MM.1S (cell line): Measurements from ENCODE around the gene MOB1A.

Experiments used
- DNase-seq: peaks from one replicate; pipeline ENCODE4 v3.0.0-alpha.2; 2015
- H2AFZ ChIP-seq: fragments of 300-600 bp; sonication (generic); 2 replicates; pipeline ENCODE4 v1.6.0; 2016; ENCODE audit warnings: antibody characterized with exemption, low read length
- H3F3A ChIP-seq: fragments of 300-600 bp; sonication (generic); 2 replicates; pipeline ENCODE4 v1.6.1; 2016; ENCODE audit warnings: mild to moderate bottlenecking, antibody characterized with exemption, low read length, moderate library complexity, mixed read lengths; ENCODE audit not compliant: insufficient read depth
- H3K27ac ChIP-seq: fragments of 300-600 bp; sonication (generic); 2 replicates; pipeline ENCODE4 v1.5.1; 2016; ENCODE audit warnings: mild to moderate bottlenecking, low read length
- H3K27me3 ChIP-seq: fragments of 300-600 bp; sonication (generic); replicated peaks from 2 replicates; pipeline ENCODE4 v1.6.0; 2016; ENCODE audit warnings: low read length; ENCODE audit not compliant: insufficient read depth
- H3K36me3 ChIP-seq: fragments of 300-600 bp; sonication (generic); replicated peaks from 2 replicates; pipeline ENCODE4 v1.6.1; 2016; ENCODE audit warnings: mild to moderate bottlenecking, low read length, mixed read lengths; ENCODE audit not compliant: insufficient read depth
- H3K4me1 ChIP-seq: fragments of 300-600 bp; sonication (generic); 2 replicates; pipeline ENCODE4 v1.6.1; 2016; ENCODE audit warnings: low read length, mixed read lengths
- H3K4me2 ChIP-seq: fragments of 300-600 bp; sonication (generic); 2 replicates; pipeline ENCODE4 v1.6.0; 2016; ENCODE audit warnings: low read depth, low read length
- H3K4me3 ChIP-seq: fragments of 300-600 bp; sonication (generic); 2 replicates; pipeline ENCODE4 v1.5.1; 2016; ENCODE audit warnings: low read length, mixed read lengths
- H3K79me2 ChIP-seq: fragments of 300-600 bp; sonication (generic); 2 replicates; pipeline ENCODE4 v1.6.1; 2016; ENCODE audit warnings: mixed run types, low read length, mixed read lengths
- H3K9ac ChIP-seq: fragments of 300-600 bp; sonication (generic); 2 replicates; pipeline ENCODE4 v1.6.1; 2016; ENCODE audit warnings: low read length, mixed read lengths
- H3K9me2 ChIP-seq: fragments of 300-600 bp; sonication (generic); replicated peaks from 2 replicates; pipeline ENCODE4 v1.6.1; 2016; ENCODE audit warnings: mild to moderate bottlenecking, low read length, mixed read lengths; ENCODE audit not compliant: insufficient read depth
- H3K9me3 ChIP-seq: fragments of 300-600 bp; sonication (generic); replicated peaks from 2 replicates; pipeline ENCODE4 v1.6.1; 2016; ENCODE audit warnings: mild to moderate bottlenecking, low read length, mixed read lengths; ENCODE audit not compliant: insufficient read depth
- H4K20me1 ChIP-seq: fragments of 300-600 bp; sonication (generic); 2 replicates; pipeline ENCODE4 v1.6.1; 2016; ENCODE audit warnings: mild to moderate bottlenecking, low read length, moderate library complexity, mixed read lengths; ENCODE audit not compliant: insufficient read depth
- CTCF ChIP-seq: fragments of 300-600 bp; sonication (generic); IDR thresholded peaks from 2 replicates; pipeline ENCODE4 v1.5.1; 2016; ENCODE audit warnings: antibody characterized with exemption, low read length, mixed read lengths
- EZH2 ChIP-seq: fragments of 300-600 bp; sonication (generic); optimal IDR thresholded peaks from 2 replicates; pipeline ENCODE3; 2017; ENCODE audit warnings: low read depth, mild to moderate bottlenecking, antibody characterized with exemption, low read length, mixed read lengths
- EZH2phosphoT487 ChIP-seq: fragments of 300-600 bp; sonication (generic); IDR thresholded peaks from 2 replicates; pipeline ENCODE4 v1.6.1; 2018; ENCODE audit warnings: antibody characterized with exemption, low read length

The MOB1A gene

GRCh38 chr2:74197049-74197448, 18.4 kb upstream of the MOB1A start:
- TF ChIP-seq EZH2phosphoT487 (no peak), EZH2 (no peak), CTCF (no peak)
- Histone ChIP-seq H3K4me1 (peaks cover 22% of the 10 kb centered on the region), H3K27me3 (no peaks in the 10 kb centered on the region), H2AFZ (no peak overlapping the region), H3K4me2 (no peak overlapping the region), H3F3A (peaks cover 12% of the 10 kb centered on the region), H3K9me3 (no peaks in the 10 kb centered on the region), H3K9me2 (no peaks in the 10 kb centered on the region), H3K4me3 (no peak overlapping the region), H3K9ac (no peak overlapping the region), H3K36me3 (no peaks in the 10 kb centered on the region; the same call in 1 of the 2 replicates), H4K20me1 (0 out of 2 replicates have a peak, but pooled peaks cover 8% of the 10 kb centered on the region), H3K79me2 (peaks cover 36% of the 10 kb centered on the region), H3K27ac (no peak overlapping the region)
- DNase-seq: no peak

GRCh38 chr2:74194799-74195198, 16.1 kb upstream of the MOB1A start:
- peaks cover 14% of the 10 kb centered on the region for H3K79me2 ChIP-seq
- peaks cover 9% of the 10 kb centered on the region for H3F3A ChIP-seq
- peaks cover 5% of the 10 kb centered on the region; the same call in 1 of the 2 replicates for H3K4me1 ChIP-seq
- no peaks in the 10 kb centered on the region for H3K27me3 ChIP-seq
- TF ChIP-seq EZH2phosphoT487: no peak
- no peak for TF ChIP-seq CTCF
- no peak for TF ChIP-seq EZH2
- H3K9me2 ChIP-seq: no peaks in the 10 kb centered on the region
- no peak overlapping the region for H3K9ac ChIP-seq
- H3K9me3 ChIP-seq: no peaks in the 10 kb centered on the region
- no peak overlapping the region for H3K4me2 ChIP-seq
- H4K20me1 ChIP-seq: 0 out of 2 replicates have a peak, but pooled peaks cover under 1% of the 10 kb centered on the region
- no peaks in the 10 kb centered on the region for H3K36me3 ChIP-seq
- no peak overlapping the region for H2AFZ ChIP-seq
- DNase-seq: no peak
- no peak overlapping the region for H3K27ac ChIP-seq
- H3K4me3 ChIP-seq: no peak overlapping the region

GRCh38 chr2:74191596-74192380, 13.1 kb upstream of the MOB1A start:
- no peak overlapping the region for H3K27ac ChIP-seq
- H3K9me3 ChIP-seq: no peaks in the 10 kb centered on the region
- H3K9me2 ChIP-seq: no peaks in the 10 kb centered on the region
- no peak for DNase-seq
- H4K20me1 ChIP-seq: no peaks in the 10 kb centered on the region
- no peak overlapping the region for H3K4me3 ChIP-seq
- no peaks in the 10 kb centered on the region for H3K79me2 ChIP-seq
- no peak for TF ChIP-seq CTCF
- TF ChIP-seq EZH2phosphoT487: no peak
- TF ChIP-seq EZH2: no peak
- no peaks in the 10 kb centered on the region for H3K27me3 ChIP-seq
- no peak overlapping the region for H3K9ac ChIP-seq
- no peak overlapping the region for H3K4me2 ChIP-seq
- no peaks in the 10 kb centered on the region for H3F3A ChIP-seq
- H3K36me3 ChIP-seq: no peaks in the 10 kb centered on the region
- H2AFZ ChIP-seq: no peak overlapping the region
- H3K4me1 ChIP-seq: no peaks in the 10 kb centered on the region
